Endometrial microvascular endothelial cells (primary cell): ENCODE data around the gene CD5L. TPM values are rescaled to one million over a fixed set of nuclear protein-coding genes. Genes with fewer than 3 reads are reported as not detected.

ENCODE experiments used
- in situ Hi-C: cut with HindIII; loops from 2 replicates; pipeline ENCODE4 v1.10.0; 2017; ENCODE audit warnings: low sequenced_read_pairs, low pct_unique_long_range_greater_than_20kb; ENCODE audit errors: inconsistent ontology term
- total RNA-seq: library from RNA; depleted of rRNA; stranded (reverse); fragments of >200 nt; gene quantifications from one replicate; pipeline ENCODE4 v1.2.3, GENCODE V29; 2015; ENCODE audit errors: inconsistent ontology term

CD5L gene
- total RNA-seq, 1 donor from 2014 or later: not detected

DNA sequence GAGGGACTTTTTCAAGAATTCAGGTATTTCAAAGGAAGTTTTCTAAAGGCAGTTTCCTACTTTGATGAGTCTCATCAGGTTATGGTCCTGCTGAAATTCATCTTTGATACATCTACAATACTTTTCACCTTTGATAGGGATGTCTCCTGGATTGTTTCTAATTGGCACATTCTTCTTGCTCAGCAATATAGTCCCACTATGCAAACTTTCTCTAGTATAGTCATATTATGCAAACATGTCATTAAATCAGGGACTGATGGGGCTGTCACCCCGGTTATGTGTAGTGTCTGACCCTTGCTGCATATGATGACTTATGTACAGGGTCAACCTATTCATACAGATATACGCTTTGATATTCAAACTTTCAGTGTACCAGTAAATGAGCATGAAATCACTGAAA, 21.3 kb downstream of the CD5L start:
- in situ Hi-C loops: no loop called here

GRCh38 chr1:157819896-157820295, 21.7 kb downstream of the CD5L start, which contains the start of gene FCRL1:
FCRL1 (minus strand) TSS chr1:157820120; CDS start chr1:157820037, 83 bp downstream.
- in situ Hi-C loops: no loop called here

- in situ Hi-C loops: no loop called here
Measured at GRCh38 chr1:157819215-157819614, 22.4 kb downstream of the CD5L start.

GRCh38 chr1:157813269-157813668, 28.3 kb downstream of the CD5L start:
- in situ Hi-C loops: no loop called here

DNA sequence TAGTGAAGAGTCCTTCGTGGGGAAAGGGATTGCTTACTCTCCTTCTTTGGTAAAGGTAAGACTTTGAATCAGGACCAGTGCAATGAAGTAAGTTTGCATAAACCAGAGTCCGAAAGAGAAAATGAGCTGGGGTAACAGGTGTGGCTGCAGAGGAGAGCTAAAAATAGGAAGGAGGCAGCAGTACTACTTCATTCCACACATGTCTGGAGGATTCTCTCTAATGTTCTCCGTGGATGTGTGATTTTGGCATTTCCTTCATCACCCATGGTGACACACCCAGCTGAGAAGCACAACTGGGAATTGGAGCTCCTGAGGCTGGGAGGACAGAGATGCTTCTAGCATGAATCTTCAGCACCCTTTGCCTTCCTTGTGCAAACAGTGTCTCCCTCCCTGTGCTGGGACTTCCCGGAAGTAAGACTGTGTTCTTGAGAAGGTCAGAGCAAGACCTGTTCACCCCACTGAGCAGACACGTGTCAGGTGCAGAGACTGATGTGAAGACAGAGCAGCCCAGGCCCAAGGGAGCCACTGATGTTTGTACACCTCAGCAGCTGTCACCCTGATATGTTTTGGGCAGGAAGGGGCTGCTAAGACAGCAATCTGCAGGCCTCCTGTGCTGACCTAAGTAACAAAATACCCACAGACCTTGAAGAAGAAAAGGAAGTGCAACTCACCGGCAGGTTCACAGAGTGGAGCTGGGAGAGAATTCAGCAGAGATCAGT, 35.0 kb downstream of the CD5L start:
- in situ Hi-C loops: no loop called here

- in situ Hi-C loops: no loop called here
Measured at GRCh38 chr1:157803851-157804250, 37.8 kb downstream of the CD5L start.

DNA sequence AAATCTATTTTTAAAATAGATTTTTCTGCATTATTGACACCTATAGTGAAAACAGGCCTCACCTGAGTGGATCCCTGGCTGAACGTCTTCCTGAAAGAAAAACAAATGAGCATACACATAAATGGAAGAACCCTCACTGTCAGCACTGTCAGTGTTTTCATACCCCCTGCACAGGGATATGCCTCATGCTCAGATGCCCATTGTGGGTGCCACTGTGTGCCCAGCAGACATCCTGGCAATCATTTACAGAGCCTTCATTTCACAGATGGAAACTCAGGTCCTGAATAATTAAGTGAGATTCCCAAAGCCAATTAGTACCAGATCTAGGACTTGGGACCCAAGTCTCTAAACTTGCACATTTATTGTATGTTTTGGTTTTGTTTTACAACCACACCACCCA, 41.6 kb downstream of the CD5L start:
- in situ Hi-C loops: no loop called here

DNA sequence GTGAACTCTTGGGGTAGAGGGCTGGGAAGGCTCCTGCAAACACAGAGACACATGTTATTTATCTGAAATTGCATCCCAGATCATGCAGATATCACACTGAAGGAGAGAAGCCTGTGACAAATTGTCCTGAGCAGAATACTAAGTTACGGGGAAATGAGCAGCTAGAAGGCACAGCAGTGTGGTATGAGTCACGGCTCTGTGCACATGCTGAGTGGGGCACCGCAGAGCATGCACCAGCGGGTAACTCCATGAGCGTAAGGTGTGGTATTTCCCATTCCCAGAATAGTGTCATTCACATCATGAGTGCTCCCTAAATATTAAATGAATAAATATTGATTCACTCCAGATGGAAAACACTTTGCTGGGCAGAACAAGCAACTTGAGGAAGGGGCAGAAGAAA, 43.4 kb downstream of the CD5L start:
- in situ Hi-C loops: no loop called here

DNA sequence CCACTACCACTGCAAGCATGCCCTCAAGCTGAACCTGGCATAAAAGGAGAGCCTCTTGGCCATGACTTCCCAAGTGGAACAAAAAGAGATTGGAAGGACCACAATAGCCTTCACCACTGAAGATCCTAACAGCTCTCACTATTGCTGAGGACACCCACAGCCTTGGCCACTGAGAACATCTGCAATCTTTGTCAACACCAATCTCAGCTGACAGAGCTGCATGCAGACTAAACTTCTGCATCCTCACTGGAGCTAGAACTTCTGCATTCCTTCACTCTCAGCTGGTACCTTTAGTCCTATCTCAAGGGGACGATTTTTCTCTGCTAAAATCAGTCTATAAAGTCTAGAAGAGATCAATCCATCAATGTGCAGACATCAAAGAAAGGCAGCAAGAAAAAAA, 56.4 kb downstream of the CD5L start:
- in situ Hi-C loops: no loop called here

- in situ Hi-C loops: no loop called here
Measured at GRCh38 chr1:157784801-157785200, 56.8 kb downstream of the CD5L start.

- in situ Hi-C loops: no loop called here
Measured at GRCh38 chr1:157782931-157783330, 58.7 kb downstream of the CD5L start.

- in situ Hi-C loops: no loop called here
Measured at GRCh38 chr1:157781048-157781447, 60.6 kb downstream of the CD5L start.

Other genes with a start within 250 kb of the CD5L start
- not detected for gene FCRL4, start 243.7 kb downstream of the CD5L start, total RNA-seq
- not detected for gene FCRL3, start 141.0 kb downstream of the CD5L start, total RNA-seq
- gene FCRL2, start 64.7 kb downstream of the CD5L start, total RNA-seq: not detected
- gene FCRL1, start 21.7 kb downstream of the CD5L start, total RNA-seq: not detected
- 41.8 TPM for gene KIRREL1, start 151.8 kb upstream of the CD5L start, total RNA-seq